ENCODE data around the gene KRT72.

DNA sequence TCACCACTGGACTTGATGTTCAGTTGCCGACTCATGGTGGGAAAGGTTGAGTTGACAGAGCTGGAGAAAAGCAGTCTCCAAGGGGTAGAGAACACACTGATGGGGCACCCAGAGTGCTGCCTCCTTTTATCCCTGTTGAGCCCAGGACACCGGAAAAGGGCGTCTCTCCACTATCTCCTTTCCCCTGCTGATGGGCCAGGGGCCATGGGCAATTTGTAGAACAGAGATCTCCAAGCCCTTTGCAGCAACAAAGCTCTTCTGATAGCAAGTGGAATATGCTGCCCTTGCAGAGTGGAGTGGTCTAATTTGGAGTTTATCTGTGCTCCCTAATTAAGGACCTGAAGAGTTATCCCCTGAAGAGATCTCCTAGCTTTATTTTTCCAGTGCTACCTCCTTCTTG lies 27.5 kb downstream of the KRT72 start, which contains the start of gene KRT74:
- no peak for TF ChIP-seq CEBPB (IDR thresholded peaks at IDR 0.05)
- TF ChIP-seq NFIC (IDR thresholded peaks at IDR 0.05) = no peak
- TF ChIP-seq, protein P1, sequence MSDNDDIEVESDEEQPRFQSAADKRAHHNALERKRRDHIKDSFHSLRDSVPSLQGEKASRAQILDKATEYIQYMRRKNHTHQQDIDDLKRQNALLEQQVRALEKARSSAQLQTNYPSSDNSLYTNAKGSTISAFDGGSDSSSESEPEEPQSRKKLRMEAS (IDR thresholded peaks at IDR 0.05) = no peak
- no peak for TF ChIP-seq YY1 (IDR thresholded peaks at IDR 0.05; ENCODE audit: low read depth)
- TF ChIP-seq TCF12 (IDR thresholded peaks at IDR 0.05; ENCODE audit: low read depth) = no peak
- TF ChIP-seq EGR1 (IDR thresholded peaks at IDR 0.05) = no peak
- TF ChIP-seq TAF1 (IDR thresholded peaks at IDR 0.05; ENCODE audit: low read depth) = no peak
- no peak for TF ChIP-seq CREB1 (IDR thresholded peaks at IDR 0.05; ENCODE audit: low read depth)
- TF ChIP-seq EP300 (IDR thresholded peaks at IDR 0.05; ENCODE audit: borderline replicate concordance) = no peak
- no peak for TF ChIP-seq FOXM1 (IDR thresholded peaks at IDR 0.05; ENCODE audit: borderline replicate concordance, low read depth)
- no peak for TF ChIP-seq RAD21 (IDR thresholded peaks at IDR 0.05; ENCODE audit: low read depth)
- TF ChIP-seq TEAD4 (IDR thresholded peaks at IDR 0.05) = no peak
